ENCODE results near the gene UBQLNL.

Gene UBQLNL

GRCh38 chr11:5516599-5516998, at the start of gene UBQLNL:
Gene UBQLNL (minus strand): TSS chr11:5516699. CDS start chr11:5516441, 258 bp downstream.
- DNase-seq, result no peak

GRCh38 chr11:5564259-5565019, 47.9 kb upstream of the UBQLNL start:
- no peak for DNase-seq

- DNase-seq, result no peak
Measured at GRCh38 chr11:5557751-5558150, 41.3 kb upstream of the UBQLNL start.

GRCh38 chr11:5556596-5557188, 40.2 kb upstream of the UBQLNL start:
- no peak for DNase-seq

- no peak for DNase-seq
Measured at GRCh38 chr11:5553343-5553742, 36.8 kb upstream of the UBQLNL start.

- no peak for DNase-seq
Measured at GRCh38 chr11:5550440-5551095, 34.1 kb upstream of the UBQLNL start.

GRCh38 chr11:5548440-5548839, 31.9 kb upstream of the UBQLNL start, which contains the start of gene OR52H1:
Gene OR52H1 (minus strand): TSS chr11:5548540. CDS start chr11:5545505, 3,035 bp downstream.
- no peak for DNase-seq

- no peak for DNase-seq
Measured at GRCh38 chr11:5547982-5548381, 31.5 kb upstream of the UBQLNL start.

- no peak for DNase-seq
Measured at GRCh38 chr11:5546457-5546856, 30.0 kb upstream of the UBQLNL start.

GRCh38 chr11:5541427-5541826, 24.9 kb upstream of the UBQLNL start:
- DNase-seq, result no peak

- no peak for DNase-seq
Measured at GRCh38 chr11:5536482-5536881, 20.0 kb upstream of the UBQLNL start.

- DNase-seq, result no peak
Measured at GRCh38 chr11:5534046-5534445, 17.5 kb upstream of the UBQLNL start.

GRCh38 chr11:5531053-5531831, 14.7 kb upstream of the UBQLNL start:
- DNase-seq, result no peak

GRCh38 chr11:5528495-5528894, 12.0 kb upstream of the UBQLNL start:
- DNase-seq, result no peak

GRCh38 chr11:5527716-5528115, 11.2 kb upstream of the UBQLNL start:
- no peak for DNase-seq

- no peak for DNase-seq
Measured at GRCh38 chr11:5524756-5525155, 8.3 kb upstream of the UBQLNL start.

- DNase-seq, result no peak
Measured at GRCh38 chr11:5522308-5522707, 5.8 kb upstream of the UBQLNL start.

- no peak for DNase-seq
Measured at GRCh38 chr11:5521540-5521939, 5.0 kb upstream of the UBQLNL start.

- DNase-seq, result no peak
Measured at GRCh38 chr11:5514841-5515240, 1.7 kb downstream of the UBQLNL start.

GRCh38 chr11:5509803-5510202, 6.7 kb downstream of the UBQLNL start, which contains the start of gene UBQLN3:
Gene UBQLN3 (minus strand): TSS chr11:5509957. CDS start chr11:5509558, 399 bp downstream.
- DNase-seq, result no peak

GRCh38 chr11:5508605-5509004, 7.9 kb downstream of the UBQLNL start:
- no peak for DNase-seq

GRCh38 chr11:5507933-5508305, 8.6 kb downstream of the UBQLNL start:
- no peak for DNase-seq

Measured in GOT3 (cell line).